Measurements from ENCODE around the gene TMEM72.

Gene TMEM72

DNA sequence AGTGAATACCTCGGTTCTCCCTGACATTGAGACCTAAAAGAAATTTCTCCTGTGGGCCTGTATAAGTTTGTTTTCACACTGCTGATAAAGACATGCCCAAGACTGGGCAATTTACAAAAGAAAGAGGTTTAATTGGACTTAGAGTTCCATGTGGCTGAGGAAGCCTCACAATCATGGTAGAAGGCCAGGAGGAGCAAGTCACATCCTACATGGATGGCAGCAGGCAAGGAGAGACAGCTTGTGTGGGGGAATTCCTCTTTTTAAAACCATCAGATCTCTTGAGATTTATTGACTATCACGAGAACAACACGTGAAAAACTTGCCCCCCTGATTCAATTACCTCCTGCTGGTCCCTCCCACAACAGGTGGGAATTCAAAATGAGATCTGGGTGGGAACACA lies 6.7 kb downstream of the TMEM72 start:
- Mint-ChIP-seq H3K9me3 (peaks cover 6% of the 10 kb centered on the region), H3K27me3 (peaks cover 12% of the 10 kb centered on the region), H3K4me1 (peaks cover 7% of the 10 kb centered on the region), H3K36me3 (peaks cover 2% of the 10 kb centered on the region), H3K4me3 (no peak overlapping the region), H3K27ac (no peak overlapping the region)
- DNase-seq (ENCODE audit: low spot score in 2 of 2) = no peak
- ATAC-seq (ENCODE audit: low read depth) = no peak

DNA sequence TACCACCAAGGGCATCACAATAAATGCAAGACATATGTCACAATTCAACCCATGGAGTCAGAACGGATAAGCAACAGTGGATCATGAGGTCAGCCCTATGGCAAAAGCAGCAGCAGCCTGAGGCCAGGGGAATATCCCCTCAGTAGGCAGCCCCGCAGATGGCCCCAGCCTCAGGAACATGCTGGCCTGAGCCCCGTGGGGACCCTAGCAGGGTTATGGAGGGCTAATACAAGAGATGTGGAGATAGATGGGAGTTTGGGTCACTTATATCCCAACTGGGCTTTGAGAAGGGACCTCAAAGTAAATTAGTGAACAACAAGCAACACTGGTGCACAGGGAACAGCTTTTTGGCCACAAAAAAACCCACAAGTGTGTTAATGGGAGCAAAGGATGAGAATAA lies 9.1 kb downstream of the TMEM72 start:
- DNase-seq (ENCODE audit: low spot score in 2 of 2) = no peak
- Mint-ChIP-seq H3K4me1 (no peaks in the 10 kb centered on the region), H3K36me3 (peaks cover 3% of the 10 kb centered on the region), H3K4me3 (no peak overlapping the region), H3K27me3 (peaks cover 14% of the 10 kb centered on the region), H3K9me3 (peaks cover 6% of the 10 kb centered on the region), H3K27ac (no peak overlapping the region)
- ATAC-seq (ENCODE audit: low read depth) = no peak

DNA sequence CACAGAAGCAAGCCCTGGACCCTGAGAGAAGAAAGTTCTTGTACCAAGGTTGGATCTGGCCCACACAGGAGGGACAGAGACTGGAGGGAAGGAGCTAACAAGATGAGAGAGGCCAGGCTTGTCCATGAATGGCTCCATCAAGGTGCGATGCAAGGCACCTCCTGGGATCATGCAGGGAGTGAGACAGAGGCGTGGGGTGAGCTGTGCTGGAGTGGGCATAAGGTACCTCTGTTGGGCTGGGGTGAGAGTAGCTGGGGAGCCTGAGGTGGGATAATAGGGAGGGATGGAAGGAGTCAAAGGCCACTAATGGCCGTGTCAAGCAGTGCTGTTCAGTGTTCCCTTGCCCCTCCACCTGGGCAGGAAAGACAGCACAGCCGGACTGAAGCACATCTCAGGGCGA lies 9.9 kb downstream of the TMEM72 start:
- no peak overlapping the region for H3K4me3 Mint-ChIP-seq
- peaks cover 3% of the 10 kb centered on the region for H3K36me3 Mint-ChIP-seq
- ATAC-seq (ENCODE audit: low read depth) (no peak), DNase-seq (ENCODE audit: low spot score in 2 of 2) (no peak)
- H3K9me3 Mint-ChIP-seq = peaks cover 6% of the 10 kb centered on the region
- H3K27me3 Mint-ChIP-seq = peaks cover 10% of the 10 kb centered on the region
- H3K4me1 Mint-ChIP-seq = no peaks in the 10 kb centered on the region
- no peak overlapping the region for H3K27ac Mint-ChIP-seq

DNA sequence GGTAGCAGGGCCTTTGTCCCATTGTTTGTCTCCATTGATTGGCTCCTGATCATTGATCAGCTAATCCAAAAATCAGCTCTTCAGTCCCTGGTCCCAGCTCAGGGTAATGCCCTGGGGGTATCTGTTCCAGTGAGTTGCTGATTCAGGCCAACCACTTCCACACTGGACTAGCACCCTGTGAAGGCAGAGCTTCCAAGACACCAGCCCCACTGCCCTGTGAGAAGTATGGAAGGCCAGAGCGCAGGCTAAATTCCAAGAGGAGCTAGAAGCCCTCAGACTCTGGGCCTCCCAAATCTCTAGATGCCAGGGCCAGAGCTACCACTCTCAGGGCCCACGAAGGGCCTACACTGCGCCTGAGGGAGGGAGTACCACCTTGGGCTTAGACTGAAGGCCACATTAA lies 10.4 kb downstream of the TMEM72 start:
- Mint-ChIP-seq H3K4me3 (no peak overlapping the region), H3K27ac (no peak overlapping the region), H3K27me3 (peaks cover 10% of the 10 kb centered on the region), H3K9me3 (peaks cover 6% of the 10 kb centered on the region), H3K4me1 (no peaks in the 10 kb centered on the region), H3K36me3 (peaks cover 3% of the 10 kb centered on the region)
- ATAC-seq (ENCODE audit: low read depth) (no peak), DNase-seq (ENCODE audit: low spot score in 2 of 2) (no peak)

DNA sequence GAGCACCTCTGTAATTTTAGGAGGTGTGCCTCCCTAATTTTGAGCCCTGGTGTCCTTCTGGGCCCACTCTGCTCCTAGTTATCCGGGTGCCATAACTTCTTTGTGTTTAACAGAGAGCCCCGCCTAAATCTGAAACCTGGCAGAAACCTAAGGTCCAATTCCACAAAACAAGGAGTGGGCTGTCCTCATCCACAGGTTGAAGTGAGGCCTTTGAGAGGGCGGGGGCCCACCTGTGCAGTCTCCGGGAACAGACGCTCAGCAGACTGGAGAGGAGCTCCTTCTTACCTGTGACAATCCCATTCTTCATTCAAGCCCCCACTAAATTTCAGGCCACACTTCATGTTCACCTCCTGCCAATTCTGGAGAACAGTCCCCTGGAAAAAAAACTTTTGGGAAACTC lies 10.9 kb downstream of the TMEM72 start:
- peaks cover 6% of the 10 kb centered on the region for H3K9me3 Mint-ChIP-seq
- no peak overlapping the region for H3K4me3 Mint-ChIP-seq
- no peak for ATAC-seq (ENCODE audit: low read depth)
- H3K36me3 Mint-ChIP-seq = peaks cover 3% of the 10 kb centered on the region
- H3K4me1 Mint-ChIP-seq = no peaks in the 10 kb centered on the region
- DNase-seq (ENCODE audit: low spot score in 2 of 2) = no peak
- peaks cover 7% of the 10 kb centered on the region for H3K27me3 Mint-ChIP-seq
- H3K27ac Mint-ChIP-seq = no peak overlapping the region

DNA sequence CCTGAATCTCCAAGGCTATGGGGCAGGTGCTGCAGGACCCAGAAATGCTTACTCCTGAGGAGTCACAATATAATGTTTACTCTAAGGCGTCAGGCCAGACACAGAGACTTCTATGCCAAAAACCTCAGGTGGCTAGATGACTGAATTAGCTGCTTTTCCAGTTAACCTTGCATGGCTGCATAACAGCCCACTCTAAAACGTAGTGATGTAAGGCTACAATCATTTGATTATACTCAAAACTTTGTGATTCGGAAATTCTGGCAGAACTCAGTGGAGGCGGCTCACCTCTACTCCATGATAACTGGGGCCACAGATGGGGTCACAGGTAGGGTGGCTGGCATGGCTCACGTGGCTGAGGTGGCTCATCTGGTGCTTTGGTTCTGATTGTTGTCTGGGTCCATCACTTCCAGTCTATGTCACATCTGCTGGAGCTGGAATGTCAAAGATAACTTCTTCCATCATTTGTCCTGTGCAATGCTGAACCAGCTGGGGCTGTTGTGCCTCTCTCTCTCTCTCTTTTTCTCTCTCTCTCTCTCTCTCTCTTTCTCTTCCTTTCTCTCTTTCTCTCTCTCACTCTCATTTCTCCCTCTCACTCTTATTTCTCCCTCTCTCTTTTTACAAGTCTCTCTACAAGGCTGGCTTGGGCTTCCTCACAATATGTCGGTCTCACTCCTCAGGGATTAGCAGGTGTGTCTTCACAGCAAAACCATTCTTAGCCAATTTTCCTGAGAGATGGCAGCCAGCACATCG lies 11.8 kb downstream of the TMEM72 start:
- DNase-seq (ENCODE audit: low spot score in 2 of 2) (no peak), ATAC-seq (ENCODE audit: low read depth) (no peak)
- Mint-ChIP-seq H3K4me1 (no peaks in the 10 kb centered on the region), H3K27ac (no peak overlapping the region), H3K9me3 (no peaks in the 10 kb centered on the region), H3K36me3 (peaks cover 1% of the 10 kb centered on the region), H3K27me3 (peaks cover 3% of the 10 kb centered on the region), H3K4me3 (no peak overlapping the region)

DNA sequence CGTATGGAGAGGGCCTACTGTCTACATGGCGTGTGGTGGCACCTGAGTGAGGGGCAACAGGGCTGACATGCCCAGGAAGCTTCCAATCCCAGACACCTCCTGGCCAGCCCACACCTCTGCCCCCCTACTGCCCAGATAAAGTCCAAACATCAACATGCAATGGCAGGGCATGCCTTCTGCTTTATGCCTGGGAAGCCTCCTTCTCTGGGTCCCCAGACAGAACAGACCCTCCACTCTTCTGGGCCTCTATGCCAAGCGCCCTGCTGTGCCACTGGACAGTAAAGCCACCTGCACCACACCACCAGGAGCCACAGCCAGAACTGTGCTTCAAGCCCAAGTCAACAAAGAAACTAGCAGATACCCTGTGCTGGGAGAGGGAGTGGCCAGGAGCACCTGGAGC lies 12.5 kb downstream of the TMEM72 start:
- peaks cover 8% of the 10 kb centered on the region for H3K27me3 Mint-ChIP-seq
- H3K9me3 Mint-ChIP-seq = no peaks in the 10 kb centered on the region
- DNase-seq (ENCODE audit: low spot score in 2 of 2) (no peak), ATAC-seq (ENCODE audit: low read depth) (no peak)
- no peak overlapping the region for H3K27ac Mint-ChIP-seq
- no peaks in the 10 kb centered on the region for H3K4me1 Mint-ChIP-seq
- H3K36me3 Mint-ChIP-seq = peaks cover 1% of the 10 kb centered on the region
- no peak overlapping the region for H3K4me3 Mint-ChIP-seq

DNA sequence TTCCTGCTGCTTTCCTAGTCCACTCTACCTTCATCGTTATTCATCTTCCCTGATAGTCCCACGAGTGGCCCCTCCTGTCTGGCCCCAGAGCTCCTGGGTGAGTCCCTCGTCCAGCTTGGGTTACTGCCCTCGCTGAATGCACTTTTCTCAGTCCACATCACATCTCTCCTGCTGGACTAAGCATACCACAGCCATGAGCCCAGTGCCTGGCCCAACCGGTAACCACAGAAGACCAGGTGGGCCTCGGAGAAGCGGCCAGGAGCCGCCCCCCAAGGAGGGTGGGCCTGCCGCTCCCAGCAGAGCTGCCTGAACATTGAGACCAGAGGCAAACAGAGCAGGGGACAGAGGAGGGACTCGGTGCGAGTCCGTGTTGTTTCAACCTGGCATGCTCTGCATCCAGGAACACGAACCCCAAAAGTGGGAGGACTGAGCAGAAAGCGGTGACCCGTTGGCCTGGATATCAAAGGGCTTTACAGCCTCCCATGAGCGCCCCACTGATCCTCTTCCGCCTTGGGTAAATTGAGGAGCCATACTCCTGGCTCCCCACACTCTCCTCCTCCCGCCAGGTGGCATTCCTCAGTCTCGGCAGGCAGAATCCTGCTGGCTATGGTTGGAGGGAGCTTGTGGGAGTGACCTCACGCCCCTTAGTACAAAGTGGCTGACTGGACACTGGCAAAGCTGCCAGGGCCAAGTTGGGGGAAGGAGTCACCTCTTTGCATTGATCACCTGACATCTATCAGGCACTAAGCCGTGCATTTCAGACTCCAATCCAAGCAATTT lies 13.3 kb downstream of the TMEM72 start:
- no peak for DNase-seq (ENCODE audit: low spot score in 2 of 2)
- Mint-ChIP-seq H3K4me1 (no peaks in the 10 kb centered on the region), H3K36me3 (peaks cover 1% of the 10 kb centered on the region)

DNA sequence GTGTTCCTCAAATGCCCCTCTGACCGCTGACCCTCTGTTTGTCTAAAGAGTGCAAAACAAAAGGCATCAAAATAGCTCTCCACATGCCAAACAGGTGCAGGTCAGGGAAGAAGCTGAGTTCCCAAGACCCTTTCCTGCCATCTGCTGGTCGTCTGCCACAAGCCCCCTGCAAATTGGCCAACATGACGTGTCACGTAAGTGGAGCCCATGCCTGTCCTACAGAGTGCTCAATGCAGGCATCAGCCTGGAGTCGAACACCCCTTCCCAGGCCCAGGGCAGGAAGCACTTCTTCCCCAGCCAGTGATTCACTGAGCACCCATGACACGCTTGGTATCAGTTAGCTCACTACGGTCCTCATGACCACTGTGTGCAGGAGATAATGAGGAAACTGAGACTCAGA lies 14.1 kb downstream of the TMEM72 start:
- no peak for DNase-seq (ENCODE audit: low spot score in 2 of 2)
- H3K36me3 Mint-ChIP-seq = peaks cover 1% of the 10 kb centered on the region
- H3K27ac Mint-ChIP-seq = no peak overlapping the region
- no peaks in the 10 kb centered on the region for H3K9me3 Mint-ChIP-seq
- no peaks in the 10 kb centered on the region for H3K4me1 Mint-ChIP-seq
- H3K4me3 Mint-ChIP-seq = no peak overlapping the region
- no peak for ATAC-seq (ENCODE audit: low read depth)
- H3K27me3 Mint-ChIP-seq = peaks cover 12% of the 10 kb centered on the region

More for the DNA sequence above, 13.3 kb downstream of the TMEM72 start:
- Mint-ChIP-seq H3K27me3 (peaks cover 9% of the 10 kb centered on the region), H3K4me3 (no peak overlapping the region), H3K9me3 (no peaks in the 10 kb centered on the region), H3K27ac (no peak overlapping the region)
- no peak for ATAC-seq (ENCODE audit: low read depth)

DNA sequence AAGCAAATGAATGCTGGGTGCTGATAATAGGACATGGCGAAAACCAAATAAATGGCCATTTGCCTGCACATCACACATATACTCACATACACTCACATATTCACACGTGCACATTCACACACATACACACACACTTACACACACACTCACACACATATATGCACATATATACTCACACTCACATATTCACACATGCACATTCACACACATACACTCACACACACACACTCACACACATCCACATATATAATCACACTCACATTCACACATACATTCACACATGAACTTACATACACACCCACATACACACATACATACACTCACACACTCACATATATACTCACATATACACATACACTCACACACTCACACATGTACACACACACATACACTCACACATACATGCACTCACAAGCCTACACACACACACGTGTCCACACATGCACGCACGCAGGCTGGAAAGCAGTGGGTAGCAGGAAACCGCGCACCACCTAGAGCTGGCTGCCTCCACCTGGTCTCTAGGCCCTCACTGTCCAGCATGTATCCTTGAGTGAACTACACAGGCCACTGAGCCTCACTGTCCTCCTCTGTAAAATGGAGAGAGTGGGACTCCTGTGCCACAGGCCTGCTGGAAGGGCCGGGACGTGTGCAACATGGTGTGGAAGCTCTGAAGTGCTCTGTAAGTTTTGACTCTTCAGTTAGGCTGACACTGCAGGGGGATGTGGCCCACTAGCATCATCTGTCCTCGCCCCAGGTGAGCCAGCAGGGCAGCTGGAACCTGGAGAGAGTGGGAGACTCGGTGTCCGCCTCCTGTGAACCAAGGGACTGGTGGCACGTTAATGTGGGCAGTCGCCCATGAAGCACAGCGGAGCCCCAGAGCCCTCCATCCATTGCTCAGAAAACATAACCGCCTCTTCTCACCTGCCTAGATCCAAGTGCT lies 14.9 kb downstream of the TMEM72 start:
- H3K36me3 Mint-ChIP-seq = peaks cover 1% of the 10 kb centered on the region
- H3K9me3 Mint-ChIP-seq = no peaks in the 10 kb centered on the region
- ATAC-seq (ENCODE audit: low read depth) = no peak
- H3K4me3 Mint-ChIP-seq = no peak overlapping the region
- H3K4me1 Mint-ChIP-seq = no peaks in the 10 kb centered on the region
- no peak for DNase-seq (ENCODE audit: low spot score in 2 of 2)
- no peak overlapping the region for H3K27ac Mint-ChIP-seq
- H3K27me3 Mint-ChIP-seq = peaks cover 12% of the 10 kb centered on the region

DNA sequence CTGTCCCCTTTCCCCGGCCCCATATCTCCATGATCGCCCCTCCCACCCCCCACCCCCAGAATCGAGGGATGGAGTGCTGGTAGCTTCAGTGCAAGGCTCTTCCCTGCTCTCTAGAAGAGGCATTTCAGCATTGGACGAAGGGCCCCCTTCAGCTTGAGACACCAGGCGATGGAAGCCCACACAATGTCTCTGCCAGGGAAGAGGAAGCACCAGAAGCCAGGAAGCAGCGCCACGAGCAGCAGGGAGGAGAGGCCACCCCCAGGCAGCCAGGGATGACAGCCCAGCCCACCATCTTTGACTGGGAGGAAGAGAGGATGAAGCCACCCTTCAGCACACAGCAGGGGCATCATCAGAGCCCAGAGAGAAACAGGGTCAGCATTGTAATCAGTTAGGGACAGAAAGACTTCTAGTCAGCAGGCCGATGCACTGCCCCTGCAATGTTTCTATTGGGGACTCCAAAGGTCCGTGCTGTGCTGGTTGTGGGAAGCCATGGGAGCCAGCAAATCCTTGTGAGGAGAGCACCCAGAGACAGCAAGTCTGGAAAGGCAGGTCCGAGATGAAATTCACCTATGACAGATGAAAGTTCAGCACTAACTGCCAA lies 15.7 kb downstream of the TMEM72 start:
- no peak for DNase-seq (ENCODE audit: low spot score in 2 of 2)
- no peaks in the 10 kb centered on the region for H3K9me3 Mint-ChIP-seq
- ATAC-seq (ENCODE audit: low read depth) = no peak
- peaks cover 1% of the 10 kb centered on the region for H3K36me3 Mint-ChIP-seq
- H3K4me3 Mint-ChIP-seq = no peak overlapping the region
- no peak overlapping the region for H3K27ac Mint-ChIP-seq
- H3K27me3 Mint-ChIP-seq = peaks cover 14% of the 10 kb centered on the region
- H3K4me1 Mint-ChIP-seq = no peaks in the 10 kb centered on the region

DNA sequence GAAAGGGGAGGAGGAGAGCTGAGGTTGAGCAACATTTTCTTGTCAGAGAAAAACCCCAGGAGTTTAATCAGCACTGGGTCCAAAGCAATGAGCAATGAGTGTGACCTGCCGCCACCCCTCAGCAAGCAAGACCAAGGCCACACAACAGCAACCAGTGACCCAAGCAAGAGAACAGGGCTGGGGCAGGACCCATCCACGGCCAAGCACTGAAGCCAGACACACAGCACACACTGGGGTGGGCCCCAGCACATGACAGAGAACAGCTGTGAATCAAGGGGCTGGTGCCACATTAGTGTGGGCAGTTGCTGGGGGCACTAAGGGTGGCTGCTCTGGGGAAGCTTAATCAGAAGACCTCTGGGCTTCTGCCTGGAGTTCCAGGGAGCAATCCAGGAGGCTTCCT lies 16.2 kb downstream of the TMEM72 start:
- H3K9me3 Mint-ChIP-seq = no peaks in the 10 kb centered on the region
- H3K4me3 Mint-ChIP-seq = no peak overlapping the region
- H3K4me1 Mint-ChIP-seq = no peaks in the 10 kb centered on the region
- DNase-seq (ENCODE audit: low spot score in 2 of 2) (no peak), ATAC-seq (ENCODE audit: low read depth) (no peak)
- peaks cover 1% of the 10 kb centered on the region for H3K36me3 Mint-ChIP-seq
- no peak overlapping the region for H3K27ac Mint-ChIP-seq
- H3K27me3 Mint-ChIP-seq = peaks cover 14% of the 10 kb centered on the region

DNA sequence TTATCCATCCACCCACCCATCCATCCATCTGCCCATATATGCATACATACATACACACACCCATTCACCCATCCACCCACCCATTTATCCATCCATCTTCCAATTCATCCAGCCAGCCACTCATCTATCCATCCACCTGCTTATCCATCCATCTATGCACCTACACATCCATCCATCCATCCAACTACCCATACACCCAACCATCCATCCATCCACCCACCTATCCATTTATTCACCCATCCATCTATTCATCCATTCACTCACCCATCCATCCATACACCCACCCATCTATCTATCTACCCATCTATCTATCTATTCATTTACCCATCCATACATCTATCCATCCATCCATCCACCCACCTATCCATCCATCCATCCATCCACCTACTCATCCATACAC lies 17.3 kb downstream of the TMEM72 start:
- Mint-ChIP-seq H3K4me3 (no peak overlapping the region), H3K36me3 (no peaks in the 10 kb centered on the region), H3K4me1 (no peaks in the 10 kb centered on the region), H3K27me3 (peaks cover 14% of the 10 kb centered on the region), H3K9me3 (no peaks in the 10 kb centered on the region), H3K27ac (no peak overlapping the region)
- DNase-seq (ENCODE audit: low spot score in 2 of 2) = no peak
- ATAC-seq (ENCODE audit: low read depth) = no peak

Data from memory B cell (primary cell).